ENCODE results near the gene TTC28.
"Not testable (repeated sequence)": the region's sequence is repeated elsewhere in the genome, so short reads cannot be mapped to it uniquely, and the experiment has no call there.

The TTC28 gene

GRCh38 chr22:28498044-28498443, 181.6 kb downstream of the TTC28 start:
- no peak overlapping the region for H3K4me3 ChIP-seq (ENCODE audit: low read depth, low read length)
- TF ChIP-seq, protein P1, sequence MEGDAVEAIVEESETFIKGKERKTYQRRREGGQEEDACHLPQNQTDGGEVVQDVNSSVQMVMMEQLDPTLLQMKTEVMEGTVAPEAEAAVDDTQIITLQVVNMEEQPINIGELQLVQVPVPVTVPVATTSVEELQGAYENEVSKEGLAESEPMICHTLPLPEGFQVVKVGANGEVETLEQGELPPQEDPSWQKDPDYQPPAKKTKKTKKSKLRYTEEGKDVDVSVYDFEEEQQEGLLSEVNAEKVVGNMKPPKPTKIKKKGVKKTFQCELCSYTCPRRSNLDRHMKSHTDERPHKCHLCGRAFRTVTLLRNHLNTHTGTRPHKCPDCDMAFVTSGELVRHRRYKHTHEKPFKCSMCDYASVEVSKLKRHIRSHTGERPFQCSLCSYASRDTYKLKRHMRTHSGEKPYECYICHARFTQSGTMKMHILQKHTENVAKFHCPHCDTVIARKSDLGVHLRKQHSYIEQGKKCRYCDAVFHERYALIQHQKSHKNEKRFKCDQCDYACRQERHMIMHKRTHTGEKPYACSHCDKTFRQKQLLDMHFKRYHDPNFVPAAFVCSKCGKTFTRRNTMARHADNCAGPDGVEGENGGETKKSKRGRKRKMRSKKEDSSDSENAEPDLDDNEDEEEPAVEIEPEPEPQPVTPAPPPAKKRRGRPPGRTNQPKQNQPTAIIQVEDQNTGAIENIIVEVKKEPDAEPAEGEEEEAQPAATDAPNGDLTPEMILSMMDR (IDR thresholded peaks at IDR 0.05; ENCODE audit: insufficient read depth, low read length, missing control alignments), result no peak
- CTCF ChIA-PET, result interaction anchor here (1.2 to 1.3 kb wide), 2 partner anchors 19 to 23 kb away, joined by 3 read pairs; no protein-coding TSS in a partner anchor
- POLR2A ChIA-PET, result no interaction called here
- DNase-seq (ENCODE audit: low read depth, low spot score), result no peak

DNA sequence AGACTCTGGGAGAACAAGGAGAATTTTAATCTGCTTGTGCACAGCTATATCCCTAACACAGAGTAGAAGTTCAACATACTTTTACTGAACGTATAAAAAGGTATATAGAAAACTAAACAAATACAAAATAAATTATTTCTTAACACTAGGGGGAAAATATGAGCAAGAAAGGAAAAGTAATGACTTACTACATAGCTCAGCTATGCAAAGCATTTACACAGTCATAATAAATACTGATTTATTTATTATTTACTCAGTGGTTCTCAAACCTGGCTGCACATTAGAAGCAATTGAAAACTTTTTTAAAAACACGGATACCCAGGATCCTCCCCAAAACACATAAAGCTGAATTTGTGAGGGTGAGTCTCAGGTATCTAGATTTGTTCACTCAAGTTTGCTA, 182.5 kb downstream of the TTC28 start:
- TF ChIP-seq, protein P1 (IDR thresholded peaks at IDR 0.05; ENCODE audit: insufficient read depth, low read length, missing control alignments), result no peak
- H3K4me3 ChIP-seq (ENCODE audit: low read depth, low read length), result no peak overlapping the region
- ChIA-PET POLR2A (no interaction called here), CTCF (interaction anchor here (1.0 to 1.3 kb wide), 4 partner anchors 8 to 24 kb away, joined by 3 read pairs; no protein-coding TSS in a partner anchor)
- no peak for DNase-seq (ENCODE audit: low read depth, low spot score)

DNA sequence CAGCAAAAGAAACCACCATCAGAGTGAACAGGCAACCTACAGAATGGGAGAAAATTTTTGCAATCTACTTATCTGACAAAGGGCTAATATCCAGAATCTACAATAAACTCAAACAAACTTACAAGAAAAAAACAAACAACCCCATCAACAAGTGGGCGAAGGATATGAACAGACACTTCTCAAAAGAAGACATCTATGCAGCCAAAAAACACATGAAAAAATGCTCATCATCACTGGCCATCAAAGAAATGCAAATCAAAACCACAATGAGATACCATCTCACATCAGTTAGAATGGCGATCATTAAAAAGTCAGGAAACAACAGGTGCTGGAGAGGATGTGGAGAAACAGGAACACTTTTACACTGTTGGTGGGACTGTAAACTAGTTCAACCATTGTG, 188.4 kb downstream of the TTC28 start:
- POLR2A ChIA-PET; DNase-seq (ENCODE audit: low read depth, low spot score); H3K4me3 ChIP-seq (ENCODE audit: low read depth, low read length); CTCF ChIA-PET: not testable (repeated sequence)

DNA sequence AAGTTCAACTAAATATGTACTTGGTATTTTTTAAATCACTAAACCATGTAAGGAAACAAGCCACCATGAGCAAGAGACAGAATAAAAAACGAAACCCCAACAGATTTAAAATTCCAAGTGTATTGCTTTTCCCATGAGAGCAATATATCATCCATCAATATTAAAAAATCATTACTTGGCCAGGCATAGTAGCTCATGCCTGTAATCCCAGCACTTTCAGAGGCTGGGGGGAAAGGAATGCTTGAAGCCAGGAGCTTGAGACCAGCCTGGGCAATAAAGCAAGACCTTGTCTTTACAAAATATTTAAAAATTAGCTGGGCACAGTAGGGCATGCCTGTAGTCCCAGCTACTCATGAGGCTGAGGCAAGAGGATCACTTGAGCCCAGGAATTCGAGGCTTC, 190.8 kb downstream of the TTC28 start:
- ChIA-PET POLR2A (no interaction called here), CTCF (interaction anchor here (0.9 kb wide), 2 partner anchors 8 to 13 kb away, joined by 3 read pairs; no protein-coding TSS in a partner anchor)
- H3K4me3 ChIP-seq (ENCODE audit: low read depth, low read length), result no peak overlapping the region
- TF ChIP-seq, protein P1 (IDR thresholded peaks at IDR 0.05; ENCODE audit: insufficient read depth, low read length, missing control alignments), result no peak
- no peak for DNase-seq (ENCODE audit: low read depth, low spot score)

DNA sequence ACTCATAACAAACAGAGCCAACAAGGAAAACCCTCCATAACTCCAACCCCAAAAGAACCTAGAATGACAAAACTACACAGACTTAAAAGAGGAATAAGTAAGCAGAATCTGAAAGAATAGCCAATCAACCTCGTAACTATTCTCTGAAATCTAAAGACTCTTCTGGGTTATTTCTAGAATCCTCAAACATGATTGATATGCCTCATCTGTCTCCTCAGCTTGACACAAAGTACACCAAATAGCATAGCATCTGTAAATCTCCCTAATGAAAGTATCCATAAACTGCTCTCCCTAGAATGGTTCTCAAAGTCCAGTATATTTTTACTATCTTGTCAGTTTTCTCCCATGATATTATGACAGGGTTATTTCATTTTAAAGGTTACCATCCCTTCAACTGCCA, 195.0 kb downstream of the TTC28 start:
- DNase-seq (ENCODE audit: low read depth, low spot score), result no peak
- TF ChIP-seq, protein P1 (IDR thresholded peaks at IDR 0.05; ENCODE audit: insufficient read depth, low read length, missing control alignments), result no peak
- ChIA-PET CTCF (no interaction called here), POLR2A (no interaction called here)
- no peak overlapping the region for H3K4me3 ChIP-seq (ENCODE audit: low read depth, low read length)

DNA sequence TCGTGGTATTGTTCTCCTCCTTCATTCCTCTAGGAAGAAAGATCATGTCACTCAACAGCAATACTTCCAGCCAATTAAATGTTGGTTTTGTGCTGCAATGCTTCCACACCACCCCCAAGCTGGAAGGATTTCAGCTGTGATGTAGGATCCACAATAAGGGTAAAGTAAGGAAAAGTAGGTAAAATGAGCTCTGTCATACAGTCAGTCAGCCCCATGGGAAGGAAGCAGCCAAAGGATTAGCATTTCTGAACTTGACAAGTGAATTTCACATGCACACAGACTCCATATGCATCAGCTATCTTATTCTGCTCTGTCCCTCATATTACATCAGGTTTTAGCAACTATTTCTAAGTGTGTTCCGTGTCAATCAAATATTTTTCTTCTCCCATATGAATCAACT, 197.9 kb downstream of the TTC28 start:
- ChIA-PET CTCF (no interaction called here), POLR2A (no interaction called here)
- no peak overlapping the region for H3K4me3 ChIP-seq (ENCODE audit: low read depth, low read length)
- DNase-seq (ENCODE audit: low read depth, low spot score), result no peak
- TF ChIP-seq, protein P1 (IDR thresholded peaks at IDR 0.05; ENCODE audit: insufficient read depth, low read length, missing control alignments), result no peak

DNA sequence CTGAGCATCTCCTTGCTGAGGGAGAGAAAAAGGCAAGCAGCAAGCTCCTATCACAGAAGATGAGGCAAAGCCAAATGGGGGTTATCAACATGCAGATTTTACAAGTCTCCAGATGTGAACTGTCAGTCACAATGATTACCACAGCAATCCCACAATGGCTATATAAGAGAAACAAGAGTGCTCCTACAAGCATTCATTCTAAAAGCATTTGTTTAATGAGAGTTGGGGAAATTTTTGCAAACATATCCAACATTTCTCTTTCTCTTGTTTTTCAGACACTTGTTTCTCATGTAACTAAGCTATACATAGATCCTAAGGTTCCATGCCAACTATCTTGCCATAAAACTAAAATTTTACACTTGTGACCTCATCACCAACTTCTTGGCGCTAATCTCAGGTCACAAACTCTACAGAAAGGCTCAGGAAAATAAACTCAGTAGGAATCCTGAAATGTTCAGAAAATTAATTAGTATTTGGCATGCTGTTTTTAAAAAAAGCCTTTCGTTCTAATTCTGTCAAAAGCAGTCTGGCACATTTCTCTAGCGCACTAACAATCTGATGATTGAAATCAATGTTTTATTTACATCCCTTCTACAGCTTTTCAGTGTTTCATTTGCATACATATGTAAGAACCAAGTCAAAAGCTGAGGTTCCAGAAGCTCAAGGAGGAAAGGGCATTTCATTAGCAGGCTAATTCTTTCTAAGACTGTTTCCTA, 199.5 kb downstream of the TTC28 start:
- ChIA-PET CTCF (interaction anchor here (1.0 kb wide), 1 partner anchor 16 kb away, joined by 3 read pairs; no protein-coding TSS in a partner anchor), POLR2A (no interaction called here)
- H3K4me3 ChIP-seq (ENCODE audit: low read depth, low read length), result no peak overlapping the region
- TF ChIP-seq, protein P1 (IDR thresholded peaks at IDR 0.05; ENCODE audit: insufficient read depth, low read length, missing control alignments), result no peak
- DNase-seq (ENCODE audit: low read depth, low spot score), result no peak

Data from AG04449 (cell line).